Glomerular endothelial cell (primary cell): ENCODE data around the gene GGT6. TPM values are rescaled to one million over a fixed set of nuclear protein-coding genes. Genes with fewer than 3 reads are reported as not detected.

ENCODE experiments used
- DNase-seq: peaks from one replicate; pipeline ENCODE4 v3.0.0-alpha.2; 2011; ENCODE audit warnings: low read depth, low spot score; ENCODE audit errors: extremely low read depth
- total RNA-seq: library from RNA; depleted of rRNA; stranded (reverse); fragments of >200 nt; gene quantifications from 2 replicates; pipeline ENCODE4 v1.2.3, GENCODE V29; 2015

GGT6 gene
- total RNA-seq, 1 donor from 2014 or later = not detected

GRCh38 chr17:4541328-4542002 is 18.9 kb downstream of the GGT6 start:
- no peak for DNase-seq

- DNase-seq = no peak
Observed at GRCh38 chr17:4540687-4541327, 19.6 kb downstream of the GGT6 start.

GRCh38 chr17:4540224-4540651 is 20.1 kb downstream of the GGT6 start:
- DNase-seq = no peak

GRCh38 chr17:4539576-4540223 is 20.7 kb downstream of the GGT6 start:
- DNase-seq = no peak

GRCh38 chr17:4539025-4539424 is 21.4 kb downstream of the GGT6 start:
- DNase-seq = no peak

- DNase-seq = no peak
Observed at GRCh38 chr17:4538236-4539002, 22.0 kb downstream of the GGT6 start.

GRCh38 chr17:4537451-4538235 is 22.7 kb downstream of the GGT6 start:
- DNase-seq = no peak

GRCh38 chr17:4536742-4537411 is 23.5 kb downstream of the GGT6 start:
- no peak for DNase-seq

- DNase-seq = no peak
Observed at GRCh38 chr17:4536259-4536741, 24.1 kb downstream of the GGT6 start.

GRCh38 chr17:4535667-4536258 is 24.6 kb downstream of the GGT6 start:
- no peak for DNase-seq

- DNase-seq = no peak
Observed at GRCh38 chr17:4534928-4535666, 25.3 kb downstream of the GGT6 start.

GRCh38 chr17:4534515-4534914 is 25.9 kb downstream of the GGT6 start:
- no peak for DNase-seq

GRCh38 chr17:4533523-4534504 is 26.6 kb downstream of the GGT6 start:
- no peak for DNase-seq

- no peak for DNase-seq
Observed at GRCh38 chr17:4532860-4533522, 27.4 kb downstream of the GGT6 start.

GRCh38 chr17:4531988-4532736 is 28.2 kb downstream of the GGT6 start:
- DNase-seq = no peak
